Tibial nerve (tissue), 4 donors: Measurements from ENCODE around the gene BRS3.

ENCODE experiments used
- EP300 ChIP-seq, 2 donors: sonication (generic); formaldehyde crosslinking; IDR thresholded peaks; one replicate each; pipeline ENCODE4 v1.6.1; 2017; ENCODE audit warnings: antibody characterized with exemption in 2 of 2, mild to moderate bottlenecking in 1 of 2
- TF ChIP-seq, protein P1 (sequence below), 5 experiments: fragments of 200-600 bp in 3 of 5; fragments of 450-650 bp in 2 of 5; sonication (generic) in 3 of 5; IDR thresholded peaks; one replicate each; pipeline ENCODE4 v1.5.1; 2016 to 2019; ENCODE audit warnings: antibody characterized with exemption in 5 of 5, mild to moderate bottlenecking in 3 of 5, moderate library complexity in 2 of 5

DNA sequence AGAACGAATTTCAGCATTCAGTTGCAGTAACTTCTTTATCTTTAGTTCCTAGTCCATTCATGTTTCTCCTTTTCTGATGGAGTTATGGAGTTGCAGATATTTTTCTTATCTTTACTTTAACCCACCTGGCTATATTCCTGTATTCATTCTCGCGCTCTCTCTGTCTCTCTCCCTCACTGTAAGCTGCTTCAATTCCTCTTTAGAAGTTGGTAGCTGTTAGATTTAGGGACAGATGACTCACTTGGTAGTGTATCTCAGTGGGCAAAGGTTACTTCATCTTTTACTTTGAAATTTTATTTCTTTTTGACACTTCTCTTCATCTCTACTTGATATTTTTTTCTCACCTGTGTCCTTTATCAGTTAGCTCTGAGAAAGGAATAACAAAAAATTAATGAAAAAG lies 49.6 kb upstream of the BRS3 start:
- TF ChIP-seq, protein P1, sequence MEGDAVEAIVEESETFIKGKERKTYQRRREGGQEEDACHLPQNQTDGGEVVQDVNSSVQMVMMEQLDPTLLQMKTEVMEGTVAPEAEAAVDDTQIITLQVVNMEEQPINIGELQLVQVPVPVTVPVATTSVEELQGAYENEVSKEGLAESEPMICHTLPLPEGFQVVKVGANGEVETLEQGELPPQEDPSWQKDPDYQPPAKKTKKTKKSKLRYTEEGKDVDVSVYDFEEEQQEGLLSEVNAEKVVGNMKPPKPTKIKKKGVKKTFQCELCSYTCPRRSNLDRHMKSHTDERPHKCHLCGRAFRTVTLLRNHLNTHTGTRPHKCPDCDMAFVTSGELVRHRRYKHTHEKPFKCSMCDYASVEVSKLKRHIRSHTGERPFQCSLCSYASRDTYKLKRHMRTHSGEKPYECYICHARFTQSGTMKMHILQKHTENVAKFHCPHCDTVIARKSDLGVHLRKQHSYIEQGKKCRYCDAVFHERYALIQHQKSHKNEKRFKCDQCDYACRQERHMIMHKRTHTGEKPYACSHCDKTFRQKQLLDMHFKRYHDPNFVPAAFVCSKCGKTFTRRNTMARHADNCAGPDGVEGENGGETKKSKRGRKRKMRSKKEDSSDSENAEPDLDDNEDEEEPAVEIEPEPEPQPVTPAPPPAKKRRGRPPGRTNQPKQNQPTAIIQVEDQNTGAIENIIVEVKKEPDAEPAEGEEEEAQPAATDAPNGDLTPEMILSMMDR (IDR thresholded peaks at IDR 0.05): no peak
- no peak for TF ChIP-seq EP300 (IDR thresholded peaks at IDR 0.05)
